ENCODE data around the gene ZNF136.

Gene ZNF136

DNA sequence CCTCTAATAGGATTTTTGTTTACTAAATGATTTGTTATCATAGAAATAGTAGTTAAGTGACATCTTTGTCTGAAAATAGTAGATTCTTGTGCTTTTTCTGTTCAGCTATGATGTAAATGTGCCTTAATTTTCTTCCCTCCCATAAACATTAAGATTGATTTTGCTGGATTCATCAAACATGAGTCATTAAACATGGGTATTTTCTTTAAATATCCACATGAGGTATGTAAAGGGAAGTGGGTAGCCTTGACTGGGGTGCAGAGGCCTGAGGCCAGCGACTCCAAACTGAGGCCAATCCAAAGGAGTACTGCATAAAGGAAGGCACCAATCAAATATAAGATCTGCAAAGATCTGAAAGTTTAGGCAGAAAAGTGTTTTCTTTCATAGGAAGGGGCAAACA, 3.7 kb downstream of the ZNF136 start:
- no peak overlapping the region for H3K9ac ChIP-seq
- H3K27me3 ChIP-seq (ENCODE audit: control insufficient read depth, insufficient read depth, low read length), result no peaks in the 10 kb centered on the region
- H2AFZ ChIP-seq, result no peak overlapping the region
- no peak overlapping the region for H3K4me3 ChIP-seq (ENCODE audit: low read depth, low read length)
- H3K36me3 ChIP-seq (ENCODE audit: control insufficient read depth, insufficient read depth, low read length), result no peaks in the 10 kb centered on the region
- H3K4me1 ChIP-seq, result peaks cover 5% of the 10 kb centered on the region
- peaks cover 56% of the 10 kb centered on the region for H3K79me2 ChIP-seq
- no peak overlapping the region for H3K4me2 ChIP-seq (ENCODE audit: low read length)
- H3K27ac ChIP-seq, result no peak overlapping the region
- no peaks in the 10 kb centered on the region for H3K9me3 ChIP-seq (ENCODE audit: control insufficient read depth, low read length)
- TF ChIP-seq, protein P1, sequence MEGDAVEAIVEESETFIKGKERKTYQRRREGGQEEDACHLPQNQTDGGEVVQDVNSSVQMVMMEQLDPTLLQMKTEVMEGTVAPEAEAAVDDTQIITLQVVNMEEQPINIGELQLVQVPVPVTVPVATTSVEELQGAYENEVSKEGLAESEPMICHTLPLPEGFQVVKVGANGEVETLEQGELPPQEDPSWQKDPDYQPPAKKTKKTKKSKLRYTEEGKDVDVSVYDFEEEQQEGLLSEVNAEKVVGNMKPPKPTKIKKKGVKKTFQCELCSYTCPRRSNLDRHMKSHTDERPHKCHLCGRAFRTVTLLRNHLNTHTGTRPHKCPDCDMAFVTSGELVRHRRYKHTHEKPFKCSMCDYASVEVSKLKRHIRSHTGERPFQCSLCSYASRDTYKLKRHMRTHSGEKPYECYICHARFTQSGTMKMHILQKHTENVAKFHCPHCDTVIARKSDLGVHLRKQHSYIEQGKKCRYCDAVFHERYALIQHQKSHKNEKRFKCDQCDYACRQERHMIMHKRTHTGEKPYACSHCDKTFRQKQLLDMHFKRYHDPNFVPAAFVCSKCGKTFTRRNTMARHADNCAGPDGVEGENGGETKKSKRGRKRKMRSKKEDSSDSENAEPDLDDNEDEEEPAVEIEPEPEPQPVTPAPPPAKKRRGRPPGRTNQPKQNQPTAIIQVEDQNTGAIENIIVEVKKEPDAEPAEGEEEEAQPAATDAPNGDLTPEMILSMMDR (IDR thresholded peaks at IDR 0.05), result no peak

- Histone ChIP-seq H3K9me3 (ENCODE audit: control insufficient read depth, low read length) (no peaks in the 10 kb centered on the region), H3K9ac (no peak overlapping the region), H3K27ac (no peak overlapping the region), H2AFZ (no peak overlapping the region), H3K36me3 (ENCODE audit: control insufficient read depth, insufficient read depth, low read length) (no peaks in the 10 kb centered on the region), H3K27me3 (ENCODE audit: control insufficient read depth, insufficient read depth, low read length) (no peaks in the 10 kb centered on the region), H3K4me2 (ENCODE audit: low read length) (no peak overlapping the region), H3K79me2 (peaks cover 69% of the 10 kb centered on the region), H3K4me3 (ENCODE audit: low read depth, low read length) (no peak overlapping the region), H3K4me1 (no peaks in the 10 kb centered on the region)
- TF ChIP-seq, protein P1 (IDR thresholded peaks at IDR 0.05), result no peak
Measured at GRCh38 chr19:12180377-12180776, 17.5 kb downstream of the ZNF136 start.

DNA sequence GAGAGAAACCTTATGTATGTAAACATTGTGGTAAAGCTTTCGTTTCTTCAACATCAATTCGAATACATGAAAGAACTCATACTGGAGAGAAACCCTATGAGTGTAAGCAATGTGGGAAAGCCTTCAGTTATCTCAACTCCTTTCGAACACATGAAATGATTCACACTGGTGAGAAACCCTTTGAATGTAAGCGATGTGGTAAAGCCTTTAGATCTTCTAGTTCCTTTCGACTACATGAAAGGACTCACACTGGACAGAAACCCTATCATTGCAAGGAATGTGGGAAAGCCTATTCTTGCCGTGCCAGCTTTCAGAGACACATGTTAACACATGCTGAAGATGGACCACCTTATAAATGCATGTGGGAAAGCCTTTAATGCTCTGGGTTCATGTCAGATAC, 24.7 kb downstream of the ZNF136 start:
- H3K4me1 ChIP-seq, result no peaks in the 10 kb centered on the region
- H3K36me3 ChIP-seq (ENCODE audit: control insufficient read depth, insufficient read depth, low read length), result peaks cover 9% of the 10 kb centered on the region
- H2AFZ ChIP-seq, result no peak overlapping the region
- H3K4me3 ChIP-seq (ENCODE audit: low read depth, low read length), result no peak overlapping the region
- no peaks in the 10 kb centered on the region for H3K27me3 ChIP-seq (ENCODE audit: control insufficient read depth, insufficient read depth, low read length)
- peaks cover 10% of the 10 kb centered on the region for H3K79me2 ChIP-seq
- H3K27ac ChIP-seq, result no peak overlapping the region
- no peak overlapping the region for H3K4me2 ChIP-seq (ENCODE audit: low read length)
- H3K9me3 ChIP-seq (ENCODE audit: control insufficient read depth, low read length), result no peaks in the 10 kb centered on the region
- no peak overlapping the region for H3K9ac ChIP-seq
- TF ChIP-seq, protein P1 (IDR thresholded peaks at IDR 0.05), result no peak

GRCh38 chr19:12194827-12195731, 32.2 kb downstream of the ZNF136 start:
- H3K4me3 ChIP-seq (ENCODE audit: low read depth, low read length), result peak overlapping the region; percentile 77
- no peak overlapping the region for H3K9ac ChIP-seq
- H3K27ac ChIP-seq, result no peak overlapping the region
- peak overlapping the region; percentile 55 for H2AFZ ChIP-seq
- no peaks in the 10 kb centered on the region for H3K9me3 ChIP-seq (ENCODE audit: control insufficient read depth, low read length)
- no peaks in the 10 kb centered on the region for H3K27me3 ChIP-seq (ENCODE audit: control insufficient read depth, insufficient read depth, low read length)
- no peaks in the 10 kb centered on the region for H3K4me1 ChIP-seq
- H3K36me3 ChIP-seq (ENCODE audit: control insufficient read depth, insufficient read depth, low read length), result no peaks in the 10 kb centered on the region
- TF ChIP-seq, protein P1 (IDR thresholded peaks at IDR 0.05), result no peak
- H3K79me2 ChIP-seq, result no peaks in the 10 kb centered on the region
- H3K4me2 ChIP-seq (ENCODE audit: low read length), result peak overlapping the region; percentile 90

DNA sequence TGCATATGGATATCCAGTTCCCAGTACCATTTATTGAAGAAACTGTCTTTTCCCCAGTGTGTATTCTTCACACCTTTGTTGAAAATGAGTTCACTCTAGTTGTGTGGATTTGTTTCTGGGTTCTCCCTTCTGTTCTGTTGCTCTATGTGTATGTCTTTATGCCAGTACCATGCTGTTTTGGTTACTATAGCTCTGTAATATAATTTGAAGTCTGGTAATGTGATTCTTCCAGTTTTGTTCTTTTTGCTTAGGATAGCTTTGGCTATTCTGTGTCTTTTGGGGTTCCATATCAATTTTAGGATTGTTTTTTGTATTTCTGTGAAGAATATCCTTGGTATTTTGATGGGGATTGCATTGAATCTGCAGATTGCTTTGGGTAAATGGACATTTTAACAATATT, 35.2 kb downstream of the ZNF136 start:
- Histone ChIP-seq H3K9ac (no peak overlapping the region), H3K9me3 (ENCODE audit: control insufficient read depth, low read length) (no peaks in the 10 kb centered on the region), H3K27me3 (ENCODE audit: control insufficient read depth, insufficient read depth, low read length) (no peaks in the 10 kb centered on the region), H3K79me2 (no peaks in the 10 kb centered on the region), H3K27ac (no peak overlapping the region), H3K4me1 (no peaks in the 10 kb centered on the region), H2AFZ (no peak overlapping the region), H3K36me3 (ENCODE audit: control insufficient read depth, insufficient read depth, low read length) (no peaks in the 10 kb centered on the region), H3K4me2 (ENCODE audit: low read length) (no peak overlapping the region), H3K4me3 (ENCODE audit: low read depth, low read length) (no peak overlapping the region)
- TF ChIP-seq, protein P1 (IDR thresholded peaks at IDR 0.05), result no peak
